Measurements from ENCODE around the gene ADAMTS13.
"Not testable (repeated sequence)": the region's sequence is repeated elsewhere in the genome, so short reads cannot be mapped to it uniquely, and the experiment has no call there.

DNA sequence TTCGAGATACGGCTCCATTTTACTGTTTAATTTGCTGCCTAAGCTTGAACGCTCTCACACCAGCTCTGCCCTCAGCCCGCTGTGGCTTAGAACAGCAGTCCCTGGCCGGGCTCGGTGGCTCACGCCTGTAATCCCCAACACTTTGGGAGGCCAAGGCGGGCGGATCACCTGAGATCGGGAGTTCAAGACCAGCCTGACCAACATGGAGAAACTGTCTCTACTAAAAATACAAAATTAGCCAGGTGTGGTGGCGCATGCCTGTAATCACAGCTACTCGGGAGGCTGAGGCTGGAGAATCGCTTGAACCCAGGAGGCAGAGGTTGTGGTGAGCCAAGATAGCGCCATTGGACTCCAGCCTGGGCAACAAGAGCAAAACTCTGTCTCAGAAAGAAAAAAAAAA is 44.9 kb upstream of the ADAMTS13 start:
- not testable (repeated sequence) for TF ChIP-seq EZH2 (IDR thresholded peaks at IDR 0.05; ENCODE audit: insufficient read depth, poor library complexity, severe bottlenecking); EZH2phosphoT487 (IDR thresholded peaks at IDR 0.05; ENCODE audit: insufficient read depth, low read depth)

Data from GM23248 (cell line).